ENCODE measurements around the gene ACD.
A peak's percentile ranks its signal among the peaks of the same experiment; 100 is the strongest.

Gene ACD

DNA sequence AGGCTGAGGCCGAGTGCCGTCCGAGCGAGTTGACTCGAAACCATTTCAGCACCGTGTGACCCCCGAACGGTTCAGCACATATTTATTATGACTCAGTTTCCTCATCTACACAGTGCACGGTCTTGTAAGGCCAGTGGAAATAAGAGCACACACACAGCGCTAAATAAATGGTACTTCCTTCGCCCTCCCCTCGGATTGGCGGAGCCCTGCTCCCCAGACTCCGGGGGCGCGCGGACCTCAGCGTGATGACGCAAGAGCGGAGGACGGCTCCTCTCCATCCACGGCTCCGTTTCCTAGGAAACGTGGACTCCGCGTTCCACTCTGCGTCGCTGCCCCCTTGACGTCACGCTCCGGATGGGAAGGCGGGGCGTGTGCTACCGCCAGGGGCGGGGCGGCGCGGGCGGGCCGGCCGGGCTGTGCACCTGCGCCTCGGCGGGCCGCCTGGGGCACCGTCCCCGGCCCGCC lies 536 bp upstream of the ACD start, which contains the start of gene PARD6A:
Gene PARD6A (plus strand): TSS at position 397 of the 465 bp plus-strand sequence. CDS start 79 bp downstream, outside the sequence.
- H3K27me3 Mint-ChIP-seq, result no peaks in the 10 kb centered on the region
- H3K9me3 Mint-ChIP-seq, result no peaks in the 10 kb centered on the region
- peaks cover 47% of the 10 kb centered on the region for H3K4me1 Mint-ChIP-seq
- peak within 1 kb of the TSS; percentile 85 for H3K4me3 Mint-ChIP-seq
- peaks cover 19% of the 10 kb centered on the region for H3K36me3 Mint-ChIP-seq
- H3K27ac Mint-ChIP-seq, result peak within 1 kb of the TSS; percentile 90
- ATAC-seq, result peak; percentile 93

- Mint-ChIP-seq H3K4me3 (peak overlapping the region; percentile 85), H3K4me1 (peaks cover 42% of the 10 kb centered on the region), H3K36me3 (peaks cover 19% of the 10 kb centered on the region), H3K27ac (peak overlapping the region; percentile 90), H3K9me3 (no peaks in the 10 kb centered on the region), H3K27me3 (no peaks in the 10 kb centered on the region)
- no peak for ATAC-seq
Observed at GRCh38 chr16:67658849-67659674, 998 bp downstream of the ACD start.

DNA sequence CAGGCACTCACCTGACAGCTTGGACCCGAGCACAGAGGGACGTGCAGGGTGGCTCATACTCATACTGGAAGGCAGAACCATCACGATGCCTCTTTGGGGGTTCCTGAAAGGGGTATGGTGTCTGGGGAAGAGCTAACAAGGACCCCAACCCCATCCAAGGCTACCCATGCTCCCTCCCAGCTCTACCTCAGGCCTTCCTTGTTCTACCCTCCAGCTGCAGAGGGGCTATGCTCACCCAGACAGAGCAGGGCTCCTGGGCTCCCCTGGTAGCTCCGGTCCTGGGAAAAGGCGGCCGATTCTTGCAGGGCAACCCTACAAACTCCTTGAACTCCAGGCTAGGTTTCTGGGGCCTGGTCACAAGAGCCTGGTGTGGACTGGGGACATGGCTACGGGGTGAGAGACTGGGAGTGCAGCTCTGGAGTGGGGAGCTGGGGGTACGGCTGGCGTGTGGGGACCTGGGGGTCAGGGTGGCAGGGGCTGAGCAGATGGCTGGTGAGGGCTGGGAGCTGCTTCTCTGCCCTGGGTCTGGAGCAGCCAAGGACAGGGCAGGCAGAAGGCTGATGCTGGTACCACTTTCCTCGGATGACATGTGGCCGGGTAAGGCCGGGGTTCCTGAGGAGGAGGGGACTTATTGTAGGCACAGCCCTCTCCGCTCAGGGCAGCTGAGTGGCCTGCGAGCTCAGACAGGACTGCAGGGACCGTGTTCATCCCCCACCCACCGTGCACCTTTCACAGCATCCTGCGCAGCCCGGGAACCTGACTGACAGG lies 2.1 kb downstream of the ACD start:
- H3K4me3 Mint-ChIP-seq, result no peak overlapping the region
- H3K27me3 Mint-ChIP-seq, result no peaks in the 10 kb centered on the region
- peak overlapping the region; percentile 12 for H3K27ac Mint-ChIP-seq
- no peaks in the 10 kb centered on the region for H3K9me3 Mint-ChIP-seq
- H3K36me3 Mint-ChIP-seq, result peaks cover 17% of the 10 kb centered on the region
- peaks cover 39% of the 10 kb centered on the region for H3K4me1 Mint-ChIP-seq
- ATAC-seq, result no peak

- Mint-ChIP-seq H3K4me1 (peaks cover 39% of the 10 kb centered on the region), H3K9me3 (no peaks in the 10 kb centered on the region), H3K36me3 (peaks cover 20% of the 10 kb centered on the region), H3K4me3 (no peak overlapping the region), H3K27me3 (no peaks in the 10 kb centered on the region), H3K27ac (peak overlapping the region; percentile 12)
- ATAC-seq, result no peak
Observed at GRCh38 chr16:67657017-67657608, 2.9 kb downstream of the ACD start.

DNA sequence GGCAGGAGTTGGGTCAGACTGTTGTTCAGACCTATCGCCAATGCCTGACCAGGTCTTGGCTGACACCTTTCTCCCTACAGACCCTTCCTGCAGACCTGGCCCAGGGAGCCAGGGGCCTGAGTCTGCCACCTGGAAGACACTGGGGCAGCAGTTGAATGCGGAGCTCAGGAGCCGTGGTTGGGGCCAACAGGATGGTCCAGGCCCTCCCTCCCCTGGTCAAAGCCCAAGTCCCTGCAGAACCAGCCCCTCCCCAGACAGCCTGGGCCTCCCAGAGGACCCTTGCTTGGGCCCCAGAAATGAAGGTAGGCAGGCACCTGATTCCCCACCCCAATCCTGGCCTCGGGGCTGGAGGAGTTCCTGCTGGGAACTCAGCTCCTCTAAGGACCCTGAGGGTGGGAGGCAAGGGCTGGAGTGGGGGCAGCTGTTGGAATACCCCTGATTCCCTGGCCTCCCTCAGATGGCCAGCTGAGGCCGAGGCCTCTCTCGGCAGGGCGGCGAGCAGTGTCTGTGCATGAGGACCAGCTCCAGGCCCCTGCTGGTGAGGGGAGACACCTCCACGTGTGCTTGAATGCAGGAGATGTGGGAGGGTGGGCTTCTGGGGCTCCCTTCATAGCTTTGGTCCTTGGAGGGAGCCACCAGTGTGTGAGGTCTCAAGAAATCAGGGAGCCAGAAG lies 3.6 kb downstream of the ACD start:
- Mint-ChIP-seq H3K27ac (no peak overlapping the region), H3K36me3 (peaks cover 26% of the 10 kb centered on the region), H3K27me3 (no peaks in the 10 kb centered on the region)

GRCh38 chr16:67655363-67655762 lies 4.7 kb downstream of the ACD start:
- ATAC-seq, result no peak
- no peaks in the 10 kb centered on the region for H3K9me3 Mint-ChIP-seq
- peaks cover 33% of the 10 kb centered on the region for H3K4me1 Mint-ChIP-seq
- H3K27ac Mint-ChIP-seq, result no peak overlapping the region
- H3K4me3 Mint-ChIP-seq, result no peak overlapping the region
- H3K27me3 Mint-ChIP-seq, result no peaks in the 10 kb centered on the region
- H3K36me3 Mint-ChIP-seq, result peaks cover 36% of the 10 kb centered on the region

More for the DNA sequence above, 3.6 kb downstream of the ACD start:
- Mint-ChIP-seq H3K4me1 (peaks cover 35% of the 10 kb centered on the region), H3K9me3 (no peaks in the 10 kb centered on the region), H3K4me3 (no peak overlapping the region)
- no peak for ATAC-seq

DNA sequence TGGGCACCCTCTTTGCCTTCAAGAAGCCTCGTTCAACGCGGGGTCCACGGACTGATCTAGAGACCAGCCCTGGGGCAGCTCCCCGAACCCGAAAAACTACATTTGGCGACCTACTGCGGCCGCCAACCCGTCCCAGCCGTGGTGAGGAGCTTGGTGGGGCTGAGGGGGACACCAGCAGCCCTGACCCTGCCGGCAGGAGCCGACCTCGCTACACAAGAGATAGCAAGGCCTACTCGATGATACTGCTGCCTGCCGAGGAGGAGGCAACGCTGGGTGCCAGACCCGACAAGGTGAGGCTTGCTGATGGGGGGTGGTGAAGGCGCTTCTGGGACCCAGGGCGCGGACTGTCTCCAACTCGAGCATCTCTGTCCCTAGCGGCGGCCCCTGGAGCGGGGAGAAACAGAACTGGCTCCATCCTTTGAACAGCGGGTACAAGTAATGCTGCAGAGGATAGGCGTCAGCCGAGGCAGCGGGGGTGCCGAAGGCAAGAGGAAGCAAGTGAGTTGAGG lies 5.6 kb downstream of the ACD start:
- Mint-ChIP-seq H3K4me3 (no peak overlapping the region), H3K36me3 (peaks cover 40% of the 10 kb centered on the region), H3K4me1 (peaks cover 29% of the 10 kb centered on the region), H3K9me3 (no peaks in the 10 kb centered on the region), H3K27me3 (no peaks in the 10 kb centered on the region), H3K27ac (no peak overlapping the region)
- no peak for ATAC-seq

- no peak for ATAC-seq
- Mint-ChIP-seq H3K27ac (no peak overlapping the region), H3K4me3 (no peak overlapping the region), H3K27me3 (no peaks in the 10 kb centered on the region), H3K4me1 (peaks cover 24% of the 10 kb centered on the region), H3K9me3 (no peaks in the 10 kb centered on the region), H3K36me3 (peaks cover 46% of the 10 kb centered on the region)
Observed at GRCh38 chr16:67653789-67654402, 6.2 kb downstream of the ACD start.

DNA sequence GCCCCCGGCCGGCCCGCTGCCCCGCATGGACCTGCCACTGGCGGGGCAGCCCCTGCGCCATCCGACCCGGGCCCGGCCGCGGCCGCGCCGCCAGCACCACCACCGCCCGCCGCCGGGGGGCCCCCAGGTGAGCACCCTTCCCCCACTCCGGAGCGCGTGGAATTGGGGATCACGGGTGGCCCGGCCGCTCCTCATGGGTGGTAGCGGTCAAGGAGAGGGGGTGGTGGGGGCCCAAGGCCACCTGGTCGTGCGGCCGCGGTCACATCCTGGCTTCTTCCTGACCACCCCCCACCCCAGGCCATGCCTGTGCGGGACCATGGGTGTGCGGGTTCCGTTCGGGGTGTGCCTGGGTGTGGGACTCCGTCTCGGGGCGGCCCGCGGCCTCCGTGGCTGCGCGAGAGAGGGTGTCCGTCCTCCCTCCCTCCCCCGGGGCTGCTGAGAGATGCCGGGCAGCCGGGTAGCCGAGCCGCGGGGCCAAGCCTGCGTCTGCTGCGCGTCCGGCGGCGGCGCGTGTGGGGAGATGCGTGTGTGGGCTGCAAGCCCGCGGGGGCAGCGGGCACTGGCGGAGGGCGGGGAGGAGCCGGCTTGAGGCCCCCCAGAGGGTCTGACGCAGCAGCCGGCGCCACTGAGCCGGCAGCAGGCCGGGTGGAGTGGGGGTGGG lies 6.8 kb downstream of the ACD start:
- Mint-ChIP-seq H3K36me3 (peaks cover 52% of the 10 kb centered on the region), H3K4me3 (no peak overlapping the region), H3K4me1 (peaks cover 17% of the 10 kb centered on the region), H3K27me3 (no peaks in the 10 kb centered on the region), H3K27ac (no peak overlapping the region), H3K9me3 (no peaks in the 10 kb centered on the region)
- ATAC-seq, result peak; percentile 67

DNA sequence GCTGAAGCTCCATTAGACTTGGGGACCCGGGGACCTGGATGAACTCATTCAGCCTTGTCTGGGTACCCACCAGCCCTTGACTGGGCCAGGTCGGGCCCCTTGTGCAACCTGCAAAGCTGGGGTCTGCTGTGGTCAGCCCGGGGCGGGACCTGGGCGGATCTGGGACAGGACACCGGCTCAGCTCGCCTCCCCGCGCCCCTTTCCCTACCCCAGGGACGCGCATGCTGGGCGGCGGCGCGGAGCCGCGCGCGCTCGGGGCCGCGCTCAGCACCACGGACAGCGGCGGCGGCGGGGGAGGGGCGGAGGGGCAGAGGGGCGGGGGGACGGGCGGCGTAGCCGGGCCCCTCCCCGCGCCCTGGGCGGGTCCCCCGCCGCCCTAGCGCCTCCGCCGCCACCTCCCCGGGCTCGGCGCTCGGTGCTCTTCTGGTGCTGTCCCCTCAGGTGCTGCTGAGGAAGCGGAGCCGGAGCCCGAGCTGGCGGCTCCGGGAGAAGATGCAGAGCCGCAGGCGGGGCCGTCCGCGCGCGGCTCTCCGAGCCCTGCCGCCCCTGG lies 7.4 kb downstream of the ACD start:
- ATAC-seq, result peak; percentile 62
- peaks cover 11% of the 10 kb centered on the region for H3K4me1 Mint-ChIP-seq
- no peak overlapping the region for H3K4me3 Mint-ChIP-seq
- peaks cover 52% of the 10 kb centered on the region for H3K36me3 Mint-ChIP-seq
- no peaks in the 10 kb centered on the region for H3K9me3 Mint-ChIP-seq
- peak overlapping the region; percentile 71 for H3K27ac Mint-ChIP-seq
- H3K27me3 Mint-ChIP-seq, result no peaks in the 10 kb centered on the region

DNA sequence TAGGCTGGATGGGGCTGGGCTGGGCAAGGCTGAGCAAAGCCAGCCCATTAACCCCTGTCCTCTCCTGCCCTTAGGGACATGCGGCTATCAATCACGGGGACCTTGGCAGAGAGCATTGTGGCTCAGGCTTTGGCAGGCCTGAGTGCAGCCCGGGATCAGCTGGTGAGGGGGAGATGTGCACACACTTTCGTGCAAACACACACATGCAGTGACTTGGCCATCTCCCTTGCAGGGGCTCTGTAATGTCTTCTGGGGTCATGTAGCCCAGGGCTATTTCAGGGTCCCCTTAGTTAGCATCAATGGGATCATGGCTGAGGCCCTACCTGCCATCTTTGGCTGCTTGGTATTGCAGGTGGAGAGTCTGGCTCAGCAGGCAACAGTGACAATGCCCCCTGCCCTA lies 8.2 kb downstream of the ACD start:
- H3K36me3 Mint-ChIP-seq, result peaks cover 57% of the 10 kb centered on the region
- H3K27ac Mint-ChIP-seq, result peak overlapping the region; percentile 71
- H3K27me3 Mint-ChIP-seq, result no peaks in the 10 kb centered on the region
- no peak for ATAC-seq
- H3K4me1 Mint-ChIP-seq, result peaks cover 14% of the 10 kb centered on the region
- H3K4me3 Mint-ChIP-seq, result no peak overlapping the region
- H3K9me3 Mint-ChIP-seq, result no peaks in the 10 kb centered on the region

- Mint-ChIP-seq H3K27me3 (no peaks in the 10 kb centered on the region), H3K27ac (peak overlapping the region; percentile 43), H3K4me3 (no peak overlapping the region), H3K9me3 (no peaks in the 10 kb centered on the region), H3K4me1 (peaks cover 19% of the 10 kb centered on the region), H3K36me3 (peaks cover 62% of the 10 kb centered on the region)
- no peak for ATAC-seq
Observed at GRCh38 chr16:67651039-67651438, 9.0 kb downstream of the ACD start.

DNA sequence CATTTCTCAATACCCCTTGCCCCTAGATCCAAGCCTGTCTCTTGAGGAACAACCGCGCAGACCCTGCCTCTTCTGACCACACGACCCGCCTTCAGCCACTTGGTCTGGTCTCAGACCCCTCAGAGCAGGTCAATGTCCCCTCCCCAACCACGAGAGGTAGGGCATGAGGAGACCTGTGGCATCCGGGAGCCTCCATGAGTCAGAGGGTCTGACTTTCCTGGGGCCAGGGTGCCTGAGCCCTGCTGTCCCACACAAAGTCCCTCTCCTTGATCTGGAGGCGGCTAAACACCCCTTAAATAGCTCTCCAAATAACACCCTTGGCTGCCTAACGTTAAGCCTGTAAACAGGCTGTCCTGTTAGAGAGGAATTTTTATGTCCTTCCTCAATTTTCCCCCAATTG lies 10.0 kb downstream of the ACD start:
- Mint-ChIP-seq H3K36me3 (peaks cover 55% of the 10 kb centered on the region), H3K27me3 (no peaks in the 10 kb centered on the region), H3K4me1 (peaks cover 14% of the 10 kb centered on the region), H3K4me3 (no peak overlapping the region), H3K9me3 (no peaks in the 10 kb centered on the region), H3K27ac (peak overlapping the region; percentile 43)
- no peak for ATAC-seq

DNA sequence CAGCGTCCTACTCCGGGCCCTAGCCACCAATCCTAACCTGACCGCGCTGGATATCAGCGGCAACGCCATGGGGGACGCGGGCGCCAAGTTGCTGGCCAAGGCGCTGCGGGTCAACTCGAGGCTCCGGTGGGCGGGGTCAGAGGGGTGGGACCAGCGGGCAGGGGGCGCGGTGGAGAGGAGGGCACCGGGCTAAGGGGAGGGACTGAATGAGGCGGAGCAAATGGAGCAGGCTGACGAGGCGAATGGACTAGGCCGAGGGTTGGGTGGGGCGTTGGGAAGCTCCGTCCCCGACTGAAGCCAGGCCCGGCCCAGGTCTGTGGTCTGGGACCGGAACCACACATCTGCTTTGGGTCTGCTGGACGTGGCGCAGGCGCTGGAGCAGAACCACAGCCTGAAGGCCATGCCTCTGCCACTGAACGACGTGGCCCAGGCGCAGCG lies 10.5 kb downstream of the ACD start:
- peaks cover 17% of the 10 kb centered on the region for H3K4me1 Mint-ChIP-seq
- no peaks in the 10 kb centered on the region for H3K27me3 Mint-ChIP-seq
- no peak overlapping the region for H3K4me3 Mint-ChIP-seq
- ATAC-seq, result no peak
- H3K27ac Mint-ChIP-seq, result no peak overlapping the region
- no peaks in the 10 kb centered on the region for H3K9me3 Mint-ChIP-seq
- peaks cover 51% of the 10 kb centered on the region for H3K36me3 Mint-ChIP-seq

Measured in stimulated activated memory B cell treated with anti-CD40 and anti-IgM and Interleukin-4, amounts not matched to agents 10 μg/mL and 1 μg/mL and 100 μg/mL, for 72 hours (primary cell).